Measurements from ENCODE around the gene PCSK4.

PCSK4 gene

GRCh38 chr19:1487576-1488281 is 2.4 kb downstream of the PCSK4 start:
- ChIA-PET CTCF (no interaction called here), POLR2A (no interaction called here)
- DNase-seq (ENCODE audit: extremely low spot score), result no peak
- no peak for TF ChIP-seq CTCF (IDR thresholded peaks at IDR 0.05; ENCODE audit: control extremely low read depth, extremely low read depth, low read depth, missing control alignments)

GRCh38 chr19:1486720-1487575 is 3.2 kb downstream of the PCSK4 start:
- no peak for DNase-seq (ENCODE audit: extremely low spot score)

GRCh38 chr19:1483979-1484428 is 6.1 kb downstream of the PCSK4 start:
- no peak for DNase-seq (ENCODE audit: extremely low spot score)
- ChIA-PET POLR2A (no interaction called here), CTCF (no interaction called here)
- TF ChIP-seq CTCF (IDR thresholded peaks at IDR 0.05; ENCODE audit: control extremely low read depth, extremely low read depth, low read depth, missing control alignments), result no peak

More at GRCh38 chr19:1486720-1487575, 3.2 kb downstream of the PCSK4 start:
- ChIA-PET POLR2A (no interaction called here), CTCF (no interaction called here)
- no peak for TF ChIP-seq CTCF (IDR thresholded peaks at IDR 0.05; ENCODE audit: control extremely low read depth, extremely low read depth, low read depth, missing control alignments)

- ChIA-PET POLR2A (no interaction called here), CTCF (no interaction called here)
- TF ChIP-seq CTCF (IDR thresholded peaks at IDR 0.05; ENCODE audit: control extremely low read depth, extremely low read depth, low read depth, missing control alignments), result no peak
- no peak for DNase-seq (ENCODE audit: extremely low spot score)
Observed at GRCh38 chr19:1483131-1483978, 6.8 kb downstream of the PCSK4 start.

- ChIA-PET CTCF (no interaction called here), POLR2A (no interaction called here)
- no peak for TF ChIP-seq CTCF (IDR thresholded peaks at IDR 0.05; ENCODE audit: control extremely low read depth, extremely low read depth, low read depth, missing control alignments)
- no peak for DNase-seq (ENCODE audit: extremely low spot score)
Observed at GRCh38 chr19:1482361-1483130, 7.6 kb downstream of the PCSK4 start.
